Transverse colon (tissue), 4 donors: ENCODE measurements around the gene TMEM132D. TPM values are rescaled to one million over a fixed set of nuclear protein-coding genes. Genes with fewer than 3 reads are reported as not detected.

Experiments
- DNase-seq: peaks from one replicate; pipeline ENCODE4 v3.0.0-alpha.2; 2019
- H3K27ac ChIP-seq, 4 donors: fragments of 200-600 bp; sonication (generic); 2 replicates each; pipeline ENCODE4 v1.5.1; 2016 to 2018; ENCODE audit warnings: inconsistent platforms in 4 of 4
- H3K27me3 ChIP-seq: fragments of 200-600 bp; sonication (generic); 2 replicates; pipeline ENCODE4 v1.5.1; 2017; ENCODE audit warnings: inconsistent platforms
- H3K36me3 ChIP-seq, 4 donors: fragments of 200-600 bp; sonication (generic); 2 replicates each; pipeline ENCODE4 v1.5.1; 2017 to 2019; ENCODE audit warnings: inconsistent platforms in 4 of 4
- H3K4me1 ChIP-seq, 4 donors: fragments of 200-600 bp; sonication (generic); 2 replicates each; pipeline ENCODE4 v1.5.1; 2017 to 2020; ENCODE audit warnings: inconsistent platforms in 4 of 4
- H3K4me3 ChIP-seq, 4 donors: fragments of 200-600 bp; sonication (generic); 1 replicate in 1 of 4; 2 replicates in 3 of 4; pipeline versions ENCODE4 v1.5.1 to v1.6.1; 2017 to 2019; ENCODE audit warnings: inconsistent platforms in 4 of 4
- H3K9me3 ChIP-seq, 2 donors: fragments of 200-600 bp; sonication (generic); 2 replicates each; pipeline ENCODE4 v1.5.1; 2017 to 2019; ENCODE audit warnings: inconsistent platforms in 2 of 2
- CTCF ChIP-seq, 5 experiments: fragments of 200-600 bp in 3 of 5; fragments of 450-650 bp in 2 of 5; sonication (generic) in 3 of 5; IDR thresholded peaks; 1 replicate in 2 of 5; 2 replicates in 3 of 5; pipeline ENCODE4 v1.5.1; 2016 to 2017; ENCODE audit warnings: antibody characterized with exemption in 5 of 5, inconsistent platforms in 3 of 5, mild to moderate bottlenecking in 2 of 5, moderate library complexity in 1 of 5
- EP300 ChIP-seq: sonication (generic); formaldehyde crosslinking; IDR thresholded peaks from one replicate; pipeline ENCODE4 v1.6.1; 2017; ENCODE audit warnings: antibody characterized with exemption, low read depth
- POLR2A ChIP-seq: fragments of 450-650 bp; IDR thresholded peaks from one replicate; pipeline ENCODE4 v1.6.1; 2016; ENCODE audit warnings: antibody characterized with exemption, mild to moderate bottlenecking, moderate library complexity
- POLR2AphosphoS5 ChIP-seq, 3 donors: sonication (generic); formaldehyde crosslinking; IDR thresholded peaks; one replicate each; pipeline ENCODE4 v1.6.1; 2016; ENCODE audit warnings: antibody characterized with exemption in 3 of 3
- WGBS, 2 donors: methylation state at CpG; one replicate each; pipeline ENCODE4 v1.1.5; 2018; ENCODE audit warnings: low coverage in 1 of 2; 5-methylcytosine and 5-hydroxymethylcytosine counted together
- in situ Hi-C, 4 donors: fragments of 200-750 bp; cut with MboI; loops; one replicate each; pipeline versions ENCODE4 v1.15.0 to v1.15.1; 2017; ENCODE audit warnings: low sequenced_read_pairs in 3 of 4, low pct_ligation_motif_present in 1 of 4, low pct_unique_long_range_greater_than_20kb in 1 of 4
- intact Hi-C: fragments of 100-400 bp; cut with DNase I; formaldehyde crosslinking; loops from one replicate; pipeline ENCODE4 v1.15.1; 2023; ENCODE audit warnings: low total_unique reads
- total RNA-seq, 4 donors: library from RNA; depleted of rRNA; stranded (reverse); fragments of >200 nt; gene quantifications; one replicate each; pipeline ENCODE4 v1.1.0, GENCODE V29; 2016

The TMEM132D gene
- total RNA-seq, 4 donors from 2014 or later: 0.48 to 0.55 TPM; not detected in 2

GRCh38 chr12:129779033-129779432 is 124.8 kb downstream of the TMEM132D start:
- H3K4me3 ChIP-seq: no peak overlapping the region
- no peaks in the 10 kb centered on the region for H3K9me3 ChIP-seq
- no peaks in the 10 kb centered on the region for H3K36me3 ChIP-seq
- TF ChIP-seq POLR2A: no peak
- TF ChIP-seq CTCF (IDR thresholded peaks at IDR 0.05): no peak
- no peak for TF ChIP-seq POLR2AphosphoS5 (IDR thresholded peaks at IDR 0.05)
- no peak for TF ChIP-seq EP300
- H3K4me1 ChIP-seq: no peaks in the 10 kb centered on the region
- WGBS, 2 donors: 85 to 93% methylated on average over 3 to 5 of the region's 5 CpGs
- no peak for DNase-seq
- H3K27ac ChIP-seq: no peak overlapping the region
- H3K27me3 ChIP-seq: no peaks in the 10 kb centered on the region
- intact Hi-C loops (no loop called here), in situ Hi-C loops (no loop called here)

- DNase-seq: no peak
- Histone ChIP-seq H3K9me3 (no peaks in the 10 kb centered on the region), H3K4me3 (no peak overlapping the region), H3K27me3 (no peaks in the 10 kb centered on the region), H3K27ac (no peak overlapping the region), H3K36me3 (no peaks in the 10 kb centered on the region), H3K4me1 (no peaks in the 10 kb centered on the region)
- no peak for TF ChIP-seq EP300
- in situ Hi-C loops: no loop called here
- WGBS, 2 donors: 36 to 77% methylated on average over 5 to 10 of the region's 10 CpGs
- intact Hi-C loops: no loop called here
These were observed 126.7 kb downstream of the TMEM132D start for GRCh38 chr12:129776977-129777667.

- TF ChIP-seq EP300: no peak
- Histone ChIP-seq H3K27me3 (no peaks in the 10 kb centered on the region), H3K4me1 (no peaks in the 10 kb centered on the region), H3K36me3 (no peaks in the 10 kb centered on the region), H3K4me3 (no peak overlapping the region), H3K9me3 (no peaks in the 10 kb centered on the region), H3K27ac (no peak overlapping the region)
- in situ Hi-C loops: no loop called here
- WGBS, 2 donors: 76 to 78% methylated on average over 14 to 17 of the region's 17 CpGs
- intact Hi-C loops: no loop called here
- DNase-seq: no peak
These were observed 131.0 kb downstream of the TMEM132D start for GRCh38 chr12:129772501-129773493.

DNA sequence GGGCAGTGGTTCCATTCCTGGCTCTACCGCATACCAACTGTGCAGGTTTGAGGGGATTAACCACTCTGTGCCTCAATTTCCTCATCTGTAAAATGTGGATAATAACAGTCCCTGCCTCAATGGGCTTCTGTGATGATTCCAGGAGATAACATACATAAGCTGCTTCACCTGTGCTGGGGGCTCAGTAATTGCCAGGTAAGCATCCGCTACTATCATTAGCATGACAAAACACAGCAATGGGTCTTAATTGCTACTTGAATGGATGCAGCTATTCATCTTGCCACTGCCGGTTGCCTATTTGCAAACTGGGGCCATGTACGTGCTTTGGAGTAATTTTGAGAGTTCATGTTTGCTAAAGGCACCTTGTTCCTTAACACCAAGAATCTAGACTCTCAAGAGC is 132.6 kb downstream of the TMEM132D start:
- TF ChIP-seq EP300 (no peak), CTCF (IDR thresholded peaks at IDR 0.05) (no peak), POLR2AphosphoS5 (IDR thresholded peaks at IDR 0.05) (no peak), POLR2A (no peak)
- no peaks in the 10 kb centered on the region for H3K9me3 ChIP-seq
- H3K36me3 ChIP-seq: no peaks in the 10 kb centered on the region
- no peak overlapping the region for H3K27ac ChIP-seq
- no peaks in the 10 kb centered on the region for H3K27me3 ChIP-seq
- H3K4me1 ChIP-seq: no peaks in the 10 kb centered on the region
- in situ Hi-C loops (no loop called here), intact Hi-C loops (no loop called here)
- H3K4me3 ChIP-seq: no peak overlapping the region
- no peak for DNase-seq
- 65 to 100% methylated on average over 1 to 4 of the region's 4 CpGs for WGBS, 2 donors

DNA sequence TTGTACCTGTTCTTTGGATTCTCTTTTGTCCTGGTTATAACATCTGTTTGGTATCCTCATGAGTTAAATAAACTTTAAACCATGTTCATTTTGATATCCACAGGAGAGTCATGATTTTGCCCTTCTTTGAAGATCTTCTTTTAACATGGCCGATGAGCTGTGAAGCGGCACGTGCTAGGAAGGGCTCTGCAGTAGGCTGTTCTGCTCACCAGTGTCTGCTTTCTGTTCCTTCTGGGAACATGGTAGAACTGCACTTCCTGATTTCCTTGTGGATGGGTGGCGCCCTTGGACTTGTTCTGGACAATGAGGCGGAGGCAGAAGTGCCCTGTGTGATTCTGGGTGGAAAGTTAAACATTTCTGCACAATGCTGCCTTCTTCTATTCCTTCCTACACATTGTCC is 138.1 kb downstream of the TMEM132D start:
- in situ Hi-C loops: no loop called here
- WGBS, 2 donors: 73 to 94% methylated on average over 3 to 5 of the region's 5 CpGs

More for the DNA sequence above, 138.1 kb downstream of the TMEM132D start:
- Histone ChIP-seq H3K9me3 (peaks cover 0 to 4% of the 10 kb centered on the region in 2 donors), H3K4me3 (no peak overlapping the region), H3K36me3 (no peaks in the 10 kb centered on the region), H3K27me3 (no peaks in the 10 kb centered on the region), H3K4me1 (no peaks in the 10 kb centered on the region), H3K27ac (no peak overlapping the region)
- TF ChIP-seq POLR2AphosphoS5 (IDR thresholded peaks at IDR 0.05): no peak
- no peak for TF ChIP-seq CTCF (IDR thresholded peaks at IDR 0.05)
- no peak for TF ChIP-seq POLR2A
- TF ChIP-seq EP300: no peak
- intact Hi-C loops: no loop called here
- no peak for DNase-seq
